HEK293 (cell line): ENCODE data around the gene MYH11.

Source experiments
- YY1 ChIP-seq: fragments of 450-650 bp; formaldehyde crosslinking; IDR thresholded peaks from 2 replicates; pipeline ENCODE4 v1.5.1; 2018; ENCODE audit warnings: missing biosample characterization, missing genetic modification characterization
- ZBTB20 ChIP-seq: fragments of 450-650 bp; formaldehyde crosslinking; IDR thresholded peaks from 2 replicates; pipeline ENCODE4 v1.5.1; 2016; ENCODE audit warnings: missing biosample characterization, missing genetic modification characterization
- ZNF549 ChIP-seq: fragments of 450-650 bp; IDR thresholded peaks from 2 replicates; pipeline ENCODE4 v1.5.1; 2018; ENCODE audit warnings: missing biosample characterization, missing genetic modification characterization, mild to moderate bottlenecking, inconsistent platforms, moderate library complexity
- ZNF660 ChIP-seq: fragments of 450-650 bp; IDR thresholded peaks from 2 replicates; pipeline ENCODE4 v1.5.1; 2018; ENCODE audit warnings: missing biosample characterization, mild to moderate bottlenecking, missing genetic modification characterization
- ZNF747 ChIP-seq: fragments of 450-650 bp; formaldehyde crosslinking; IDR thresholded peaks from 2 replicates; pipeline ENCODE4 v1.5.1; 2016; ENCODE audit warnings: missing biosample characterization, missing genetic modification characterization
- ZNF776 ChIP-seq: fragments of 450-650 bp; formaldehyde crosslinking; IDR thresholded peaks from 2 replicates; pipeline ENCODE4 v1.5.0; 2017; ENCODE audit warnings: missing biosample characterization, missing genetic modification characterization, borderline replicate concordance
- ZNF830 ChIP-seq: fragments of 450-650 bp; IDR thresholded peaks from 2 replicates; pipeline ENCODE4 v1.5.0; 2018; ENCODE audit warnings: missing biosample characterization, missing genetic modification characterization, low read depth, mild to moderate bottlenecking, moderate library complexity
- TF ChIP-seq, protein P1 (sequence below): fragments of 450-650 bp; formaldehyde crosslinking; IDR thresholded peaks from 2 replicates; pipeline ENCODE4 v1.5.1; 2016; ENCODE audit warnings: missing biosample characterization, missing genetic modification characterization

DNA sequence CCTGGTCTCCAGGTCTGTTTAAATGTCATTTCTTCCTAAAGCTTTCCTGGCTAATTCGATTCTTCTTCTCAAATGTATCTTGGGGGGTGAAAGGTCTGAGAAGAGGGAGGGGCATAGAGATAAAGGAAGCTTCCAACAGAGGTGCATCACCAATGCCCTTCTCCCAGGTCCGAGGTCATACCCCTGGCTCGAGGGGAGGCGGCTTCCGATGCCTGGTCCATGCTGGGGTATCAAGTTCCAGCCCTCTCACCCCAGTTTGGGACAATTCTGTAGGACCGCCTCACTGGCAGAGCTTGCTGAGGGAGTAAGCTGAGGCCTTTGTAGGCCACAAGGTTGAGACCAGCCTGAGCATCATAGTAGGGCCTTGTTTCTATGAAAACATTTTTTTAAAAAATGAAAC, 41.8 kb upstream of the MYH11 start:
- TF ChIP-seq, protein P1, sequence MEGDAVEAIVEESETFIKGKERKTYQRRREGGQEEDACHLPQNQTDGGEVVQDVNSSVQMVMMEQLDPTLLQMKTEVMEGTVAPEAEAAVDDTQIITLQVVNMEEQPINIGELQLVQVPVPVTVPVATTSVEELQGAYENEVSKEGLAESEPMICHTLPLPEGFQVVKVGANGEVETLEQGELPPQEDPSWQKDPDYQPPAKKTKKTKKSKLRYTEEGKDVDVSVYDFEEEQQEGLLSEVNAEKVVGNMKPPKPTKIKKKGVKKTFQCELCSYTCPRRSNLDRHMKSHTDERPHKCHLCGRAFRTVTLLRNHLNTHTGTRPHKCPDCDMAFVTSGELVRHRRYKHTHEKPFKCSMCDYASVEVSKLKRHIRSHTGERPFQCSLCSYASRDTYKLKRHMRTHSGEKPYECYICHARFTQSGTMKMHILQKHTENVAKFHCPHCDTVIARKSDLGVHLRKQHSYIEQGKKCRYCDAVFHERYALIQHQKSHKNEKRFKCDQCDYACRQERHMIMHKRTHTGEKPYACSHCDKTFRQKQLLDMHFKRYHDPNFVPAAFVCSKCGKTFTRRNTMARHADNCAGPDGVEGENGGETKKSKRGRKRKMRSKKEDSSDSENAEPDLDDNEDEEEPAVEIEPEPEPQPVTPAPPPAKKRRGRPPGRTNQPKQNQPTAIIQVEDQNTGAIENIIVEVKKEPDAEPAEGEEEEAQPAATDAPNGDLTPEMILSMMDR: no peak
- TF ChIP-seq ZNF660 (no peak), ZNF776 (no peak), ZNF830 (no peak), ZNF747 (no peak), ZNF549 (tag by site-specific recombination) (no peak), YY1 (tag by site-specific recombination) (no peak), ZBTB20 (tag by site-specific recombination) (no peak)
